ENCODE measurements around the gene TMEM98.

- TF ChIP-seq POLR2AphosphoS5 (IDR thresholded peaks at IDR 0.05; ENCODE audit: low read depth, low read length) = no peak
- no peak for TF ChIP-seq REST (IDR thresholded peaks at IDR 0.05; ENCODE audit: insufficient read depth in 1 of 2, low read depth in 2 of 2, low read length in 2 of 2)
Observed at GRCh38 chr17:32949181-32949580, 21.2 kb downstream of the TMEM98 start.

Measured in PFSK-1 (cell line).